Pancreas (tissue), 10 donors: ENCODE measurements around the gene UBASH3B. TPM values are rescaled to one million over a fixed set of nuclear protein-coding genes. Genes with fewer than 3 reads are reported as not detected.

Experiments
- ATAC-seq, 4 donors: fragments of 200-7000 bp; cut with Tn5 transposase; one replicate each; pipeline versions ENCODE4 v1.8.0 to v1.9.1; 2020; ENCODE audit warnings: mild to moderate bottlenecking in 4 of 4, moderate library complexity in 4 of 4
- DNase-seq, 6 donors: peaks; one replicate each; pipeline ENCODE4 v3.0.0-alpha.2; 2020
- FAIRE-seq: peaks from 2 replicates; lab custom pipeline; 2012; peaks lifted over from hg19 to GRCh38; lab: Jason Lieb, UNC
- H3K27ac ChIP-seq, 4 donors: fragments of 200-600 bp; sonication (generic); 1 replicate in 3 of 4; 2 replicates in 1 of 4; pipeline versions ENCODE4 v1.5.0 to v1.8.0; 2020
- H3K27me3 ChIP-seq, 4 donors: fragments of 200-600 bp; one replicate each; pipeline ENCODE4 v1.8.0; 2021
- H3K36me3 ChIP-seq, 3 donors: fragments of 200-600 bp; sonication (generic) in 1 of 3; one replicate each; pipeline versions ENCODE4 v1.5.0 to v1.8.0; 2020 to 2021
- H3K4me1 ChIP-seq, 3 donors: fragments of 200-600 bp; one replicate each; pipeline ENCODE4 v1.8.0; 2021
- H3K4me3 ChIP-seq, 4 donors: fragments of 200-600 bp; sonication (generic) in 2 of 4; one replicate each; pipeline versions ENCODE4 v1.5.0 to v1.8.0; 2020 to 2021
- H3K9me3 ChIP-seq, 4 donors: fragments of 200-600 bp; one replicate each; pipeline ENCODE4 v1.8.0; 2021
- CTCF ChIP-seq, 4 donors: fragments of 200-600 bp; sonication (generic) in 3 of 4; IDR thresholded peaks; one replicate each; pipeline versions ENCODE4 v1.5.0 to v1.8.0; 2021; ENCODE audit warnings: antibody characterized with exemption in 4 of 4
- WGBS, 2 donors: extraction: QIAGEN DNeasy Blood & Tissue Kit; methylation state at CpG; one replicate each; pipeline ENCODE4 v1.1.7; 2013; 5-methylcytosine and 5-hydroxymethylcytosine counted together
- intact Hi-C, 3 donors: fragments of 100-400 bp; cut with DNase I; formaldehyde crosslinking; loops; one replicate each; pipeline versions ENCODE4 v1.11.1 to v1.14.2; 2022
- polyA plus RNA-seq, 2 donors: library from polyadenylated mRNA; stranded (reverse); fragments of 200-250 nt; gene quantifications; one replicate each; pipeline ENCODE4 v1.2.3, GENCODE V29; 2013
- total RNA-seq, 6 donors: library from RNA; stranded (reverse); fragmentation: NEBNext Ultra II Directional in 4 of 6; extraction: Animal tissue kit (Norgen Biotek cat#: 25700) in 4 of 6; gene quantifications; one replicate each; pipeline versions ENCODE4 v1.2.1 to v1.2.4, GENCODE V29; 2021 to 2023
- donor health status: healthy with polysubstance abuse.
- donor health status: DM: no; HTN: no; CAD: no; lungs with moderate emphysema.
- donor health status: DM: no; HTN: no; CAD: no.
- donor health status: control.
- donor health status: control.
- donor health status: Bipolar disorder and iron deficiency.
- donor health status: DM: yes; HTN: yes; CAD: no.
- donor health status: DM: no; HTN: no; CAD: no.
- donor health status: DM: no; HTN: no; CAD: no.
- donor health status: DM: yes; HTN: yes; CAD: no.

UBASH3B gene
- total and polyA plus RNA-seq, 8 donors = 0.56 to 5.8 (median 1.8) TPM

- Histone ChIP-seq H3K4me1 (no peaks in the 10 kb centered on the region), H3K9me3 (no peaks in the 10 kb centered on the region), H3K36me3 (no peaks in the 10 kb centered on the region), H3K27me3 (no peaks in the 10 kb centered on the region), H3K4me3 (no peak overlapping the region), H3K27ac (no peak overlapping the region)
- WGBS, 2 donors = 79 to 82% methylated on average over 2 of the region's 2 CpGs
- ATAC-seq = peak in 2 of 4 donors; percentile 32 to 52
- no peak for TF ChIP-seq CTCF (IDR thresholded peaks at IDR 0.05)
- FAIRE-seq = no peak
- intact Hi-C loops = no loop called here
- DNase-seq = no peak
These were observed 76.0 kb downstream of the UBASH3B start for GRCh38 chr11:122731500-122731913.

GRCh38 chr11:122732342-122733315 is 77.1 kb downstream of the UBASH3B start:
- no peak overlapping the region for H3K27ac ChIP-seq
- FAIRE-seq (no peak), ATAC-seq (no peak), DNase-seq (no peak)
- no peak overlapping the region for H3K4me3 ChIP-seq
- no peaks in the 10 kb centered on the region for H3K27me3 ChIP-seq
- no peaks in the 10 kb centered on the region for H3K9me3 ChIP-seq
- 52 to 54% methylated on average over 8 of the region's 8 CpGs for WGBS, 2 donors
- no peaks in the 10 kb centered on the region for H3K36me3 ChIP-seq
- intact Hi-C loops = no loop called here
- H3K4me1 ChIP-seq = no peaks in the 10 kb centered on the region
- TF ChIP-seq CTCF (IDR thresholded peaks at IDR 0.05) = no peak

- Histone ChIP-seq H3K36me3 (no peaks in the 10 kb centered on the region), H3K4me1 (no peaks in the 10 kb centered on the region), H3K9me3 (no peaks in the 10 kb centered on the region), H3K27me3 (no peaks in the 10 kb centered on the region), H3K4me3 (no peak overlapping the region), H3K27ac (no peak overlapping the region)
- no peak for TF ChIP-seq CTCF (IDR thresholded peaks at IDR 0.05)
- intact Hi-C loops = no loop called here
- DNase-seq (no peak), ATAC-seq (peak in 2 of 4 donors; percentile 25 to 31), FAIRE-seq (no peak)
- WGBS, 2 donors = 43 to 59% methylated on average over 4 of the region's 4 CpGs
These were observed 77.8 kb downstream of the UBASH3B start for GRCh38 chr11:122733318-122733717.

- no peak for FAIRE-seq
- H3K4me1 ChIP-seq = no peaks in the 10 kb centered on the region
- 33 to 34% methylated on average over 3 of the region's 3 CpGs for WGBS, 2 donors
- no peak overlapping the region for H3K4me3 ChIP-seq
- DNase-seq = no peak
- TF ChIP-seq CTCF (IDR thresholded peaks at IDR 0.05) = no peak
- ATAC-seq = no peak
- H3K27me3 ChIP-seq = no peaks in the 10 kb centered on the region
- no peak overlapping the region for H3K27ac ChIP-seq
- H3K36me3 ChIP-seq = no peaks in the 10 kb centered on the region
- no peaks in the 10 kb centered on the region for H3K9me3 ChIP-seq
- intact Hi-C loops = no loop called here
These were observed 79.5 kb downstream of the UBASH3B start for GRCh38 chr11:122734848-122735496.
